ENCODE data around the gene MISP. TPM values are rescaled to one million over a fixed set of nuclear protein-coding genes. Genes with fewer than 3 reads are reported as not detected.
A peak's percentile ranks its signal among the peaks of the same experiment; 100 is the strongest.

MISP gene
- total and polyA plus RNA-seq, 2 experiments from 2014 or later = 0.27 to 0.28 TPM

GRCh38 chr19:708154-709143 is 42.5 kb upstream of the MISP start, which contains the start of gene PALM:
TSS of gene PALM (plus strand) at chr19:708935. CDS start at chr19:709147, 212 bp downstream.
- H3K27me3 ChIP-seq (ENCODE audit: insufficient read depth) = peaks cover 10% of the 10 kb centered on the region
- H3K79me2 ChIP-seq (replicated peaks; ENCODE audit: insufficient read depth) = no peaks in the 10 kb centered on the region
- H3K4me2 ChIP-seq = peak within 1 kb of the TSS; percentile 90
- TF ChIP-seq CTCF (conservative IDR thresholded peaks at IDR 0.05; ENCODE audit: low read depth in 2 of 2) (peak in 1 of 2 experiments; percentile 11; a peak in 2 of 4 replicates), ETS1 (IDR thresholded peaks at IDR 0.05) (no peak)
- 0 out of 2 replicates have a peak, but pooled peaks cover 6% of the 10 kb centered on the region for H4K20me1 ChIP-seq (replicated peaks; ENCODE audit: insufficient read depth)
- peak within 1 kb of the TSS; percentile 69 for H3K4me3 ChIP-seq
- 0 out of 2 replicates have a peak, but pooled peaks cover 16% of the 10 kb centered on the region for H3F3A ChIP-seq (replicated peaks; ENCODE audit: low read depth)
- Mint-ChIP-seq H3K9me3 (peaks cover 12% of the 10 kb centered on the region; the same call in 2 of the 3 replicates), H3K4me1 (peaks cover 13% of the 10 kb centered on the region), H3K36me3 (ENCODE audit: low read depth) (peaks cover 4% of the 10 kb centered on the region; the same call in 1 of the 3 replicates), H3K4me3 (peak within 1 kb of the TSS; percentile 65), H3K27ac (no peak within 1 kb of the TSS), H3K27me3 (ENCODE audit: insufficient read depth, low read depth, poor library complexity) (peaks cover 12% of the 10 kb centered on the region)
- H3K4me1 ChIP-seq (ENCODE audit: insufficient read depth) = peaks cover 10% of the 10 kb centered on the region; the same call in 1 of the 2 replicates
- no peak within 1 kb of the TSS for H3K27ac ChIP-seq (ENCODE audit: low read depth)
- DNase-seq (ENCODE audit: low spot score) = peak; percentile 75
- peak; percentile 21 for ATAC-seq
- peak within 1 kb of the TSS; percentile 90 for H2AFZ ChIP-seq
- H3K36me3 ChIP-seq (ENCODE audit: insufficient read depth) = no peaks in the 10 kb centered on the region
- H3K9me2 ChIP-seq (ENCODE audit: insufficient read depth) = no peaks in the 10 kb centered on the region

- Histone ChIP-seq H3K27me3 (ENCODE audit: insufficient read depth) (peaks cover 10% of the 10 kb centered on the region), H3K36me3 (ENCODE audit: insufficient read depth) (no peaks in the 10 kb centered on the region), H3F3A (replicated peaks; ENCODE audit: low read depth) (0 out of 2 replicates have a peak, but pooled peaks cover 16% of the 10 kb centered on the region), H3K79me2 (replicated peaks; ENCODE audit: insufficient read depth) (no peaks in the 10 kb centered on the region), H3K27ac (ENCODE audit: low read depth) (no peak overlapping the region), H3K4me2 (peak overlapping the region; percentile 90), H4K20me1 (replicated peaks; ENCODE audit: insufficient read depth) (0 out of 2 replicates have a peak, but pooled peaks cover 6% of the 10 kb centered on the region), H3K4me3 (peak overlapping the region; percentile 69), H3K9me2 (ENCODE audit: insufficient read depth) (no peaks in the 10 kb centered on the region), H3K4me1 (ENCODE audit: insufficient read depth) (peaks cover 10% of the 10 kb centered on the region; the same call in 1 of the 2 replicates), H2AFZ (peak overlapping the region; percentile 43; the same call in 1 of the 2 replicates)
- TF ChIP-seq POLR2AphosphoS5 (IDR thresholded peaks at IDR 0.05; ENCODE audit: low read depth) (no peak), EZH2 (IDR thresholded peaks at IDR 0.05; ENCODE audit: low read depth, unreplicated experiment) (peak; percentile 39), NANOG (IDR thresholded peaks at IDR 0.05; ENCODE audit: borderline replicate concordance) (no peak), JUNB (IDR thresholded peaks at IDR 0.05; ENCODE audit: unreplicated experiment) (no peak), ZNF114 (CRISPR knock-in tag; IDR thresholded peaks at IDR 0.05) (no peak), ZNF462 (CRISPR knock-in tag; IDR thresholded peaks at IDR 0.05) (no peak), CREB1 (CRISPR knock-in tag; IDR thresholded peaks at IDR 0.05; ENCODE audit: low read depth) (no peak)
- no peak overlapping the region for H3K27ac Mint-ChIP-seq
- H3K36me3 Mint-ChIP-seq (ENCODE audit: low read depth) = peaks cover 4% of the 10 kb centered on the region; the same call in 1 of the 3 replicates
- peaks cover 13% of the 10 kb centered on the region for H3K27me3 Mint-ChIP-seq (ENCODE audit: insufficient read depth, low read depth, poor library complexity)
- peak; percentile 57 for ATAC-seq
- peak overlapping the region; percentile 65 for H3K4me3 Mint-ChIP-seq
- DNase-seq (ENCODE audit: low spot score) = peak; percentile 49
- H3K9me3 Mint-ChIP-seq = peaks cover 12% of the 10 kb centered on the region; the same call in 2 of the 3 replicates
- peaks cover 13% of the 10 kb centered on the region for H3K4me1 Mint-ChIP-seq
Measured at GRCh38 chr19:709196-709964, 41.5 kb upstream of the MISP start.
